ENCODE data around the gene GRIK1. TPM values are rescaled to one million over a fixed set of nuclear protein-coding genes. Genes with fewer than 3 reads are reported as not detected.

GRIK1 gene
- total RNA-seq, 1 experiment from 2014 or later: 0.09 TPM

- Mint-ChIP-seq H3K27ac (no peak overlapping the region), H3K4me1 (peaks cover 19% of the 10 kb centered on the region), H3K36me3 (no peaks in the 10 kb centered on the region), H3K9me3 (no peaks in the 10 kb centered on the region), H3K27me3 (ENCODE audit: low read depth) (peaks cover 38% of the 10 kb centered on the region), H3K4me3 (no peak overlapping the region)
- POLR2A ChIA-PET: no interaction called here
- no peak for DNase-seq (ENCODE audit: low spot score)
- no peak for TF ChIP-seq ZNF416 (CRISPR knock-in tag; IDR thresholded peaks at IDR 0.05)
- no peak for TF ChIP-seq USF1 (CRISPR knock-in tag; IDR thresholded peaks at IDR 0.05)
- TF ChIP-seq CTCF (IDR thresholded peaks at IDR 0.05): no peak
- no peak for TF ChIP-seq ATF3 (CRISPR knock-in tag; conservative IDR thresholded peaks at IDR 0.05)
- TF ChIP-seq ZSCAN18 (CRISPR knock-in tag; IDR thresholded peaks at IDR 0.05): no peak
- TF ChIP-seq AFF4 (CRISPR knock-in tag; IDR thresholded peaks at IDR 0.05; ENCODE audit: borderline replicate concordance): no peak
- no peak for TF ChIP-seq NR1H2 (CRISPR knock-in tag; IDR thresholded peaks at IDR 0.05)
- TF ChIP-seq MXD4 (CRISPR knock-in tag; IDR thresholded peaks at IDR 0.05; ENCODE audit: borderline replicate concordance): no peak
- TF ChIP-seq STAT6 (CRISPR knock-in tag; conservative IDR thresholded peaks at IDR 0.05; ENCODE audit: low read depth): no peak
- TF ChIP-seq ZNF281 (CRISPR knock-in tag; IDR thresholded peaks at IDR 0.05): no peak
- CTCF ChIA-PET: interaction anchor here (0.7 to 2.9 kb wide), 3 partner anchors 100 to 283 kb away, joined by 3 to 11 read pairs (median 4); no protein-coding TSS in a partner anchor
- ATAC-seq: no peak
Measured at GRCh38 chr21:29943885-29944284, 4.1 kb upstream of the GRIK1 start.

- H3K9me3 Mint-ChIP-seq: no peaks in the 10 kb centered on the region
- H3K27me3 Mint-ChIP-seq (ENCODE audit: low read depth): peaks cover 56% of the 10 kb centered on the region
- no peak overlapping the region for H3K4me3 Mint-ChIP-seq
- CTCF ChIA-PET: no interaction called here
- H3K36me3 Mint-ChIP-seq: no peaks in the 10 kb centered on the region
- ATAC-seq (no peak), DNase-seq (ENCODE audit: low spot score) (no peak)
- peaks cover 11% of the 10 kb centered on the region for H3K4me1 Mint-ChIP-seq
- POLR2A ChIA-PET: no interaction called here
- H3K27ac Mint-ChIP-seq: no peak overlapping the region
- TF ChIP-seq TP53 (CRISPR knock-in tag; IDR thresholded peaks at IDR 0.05) (no peak), CREM (CRISPR knock-in tag; IDR thresholded peaks at IDR 0.05) (no peak), ERG (CRISPR knock-in tag; IDR thresholded peaks at IDR 0.05) (no peak), NR1H2 (CRISPR knock-in tag; IDR thresholded peaks at IDR 0.05) (no peak), PREB (CRISPR knock-in tag; IDR thresholded peaks at IDR 0.05; ENCODE audit: borderline replicate concordance) (no peak), E2F1 (CRISPR knock-in tag; IDR thresholded peaks at IDR 0.05) (no peak), ZNF396 (CRISPR knock-in tag; IDR thresholded peaks at IDR 0.05; ENCODE audit: borderline replicate concordance) (no peak)
Measured at GRCh38 chr21:29942034-29942433, 2.2 kb upstream of the GRIK1 start.
